GM13977 (cell line): ENCODE data around the gene NPHP4.
A peak's percentile ranks its signal among the peaks of the same experiment; 100 is the strongest.

Experiments used
- DNase-seq: peaks from one replicate; pipeline ENCODE4 v3.0.0; 2012; ENCODE audit warnings: low spot score
- CTCF ChIP-seq: IDR thresholded peaks from 2 replicates; pipeline ENCODE4 v1.5.1; 2012; ENCODE audit warnings: mild to moderate bottlenecking, control low read depth; ENCODE audit not compliant: insufficient read depth; ENCODE audit errors: extremely low read depth, missing control alignments
- in situ Hi-C: fragments of 300-500 bp; cut with MboI; formaldehyde crosslinking; loops from one replicate; pipeline ENCODE4 v1.12.0; 2022; ENCODE audit warnings: low sequenced_read_pairs, low pct_unique_long_range_greater_than_20kb, mixed read lengths, inconsistent platforms; ENCODE audit not compliant: unreplicated experiment

NPHP4 gene

GRCh38 chr1:5977494-5978444 lies 14.5 kb downstream of the NPHP4 start:
- in situ Hi-C loops: no loop called here
- no peak for DNase-seq
- TF ChIP-seq CTCF: no peak

GRCh38 chr1:5976726-5977493 lies 15.3 kb downstream of the NPHP4 start:
- in situ Hi-C loops: no loop called here
- DNase-seq: no peak
- TF ChIP-seq CTCF: no peak

GRCh38 chr1:5976231-5976630 lies 16.0 kb downstream of the NPHP4 start:
- in situ Hi-C loops: no loop called here

GRCh38 chr1:5975133-5975880 lies 16.9 kb downstream of the NPHP4 start:
- in situ Hi-C loops: no loop called here
- no peak for DNase-seq
- TF ChIP-seq CTCF: peak; percentile 52

More at GRCh38 chr1:5976231-5976630, 16.0 kb downstream of the NPHP4 start:
- DNase-seq: no peak
- no peak for TF ChIP-seq CTCF

- DNase-seq: no peak
- in situ Hi-C loops: no loop called here
- TF ChIP-seq CTCF: no peak
Observed at GRCh38 chr1:5974631-5975030, 17.6 kb downstream of the NPHP4 start.

GRCh38 chr1:5973771-5974170 lies 18.5 kb downstream of the NPHP4 start:
- in situ Hi-C loops: no loop called here
- no peak for DNase-seq
- TF ChIP-seq CTCF: no peak
